NB4 (cell line): Measurements from ENCODE around the gene NCCRP1.

Experiments used
- POLR2A ChIP-seq: IDR thresholded peaks from 2 replicates; pipeline ENCODE4 v1.6.1; 2011; ENCODE audit warnings: mild to moderate bottlenecking; ENCODE audit not compliant: insufficient read length; ENCODE audit errors: extremely low read depth
- TF ChIP-seq, protein P1 (sequence below): IDR thresholded peaks from one replicate; pipeline ENCODE4 v1.5.1; 2012; ENCODE audit warnings: low read depth, low read length

DNA sequence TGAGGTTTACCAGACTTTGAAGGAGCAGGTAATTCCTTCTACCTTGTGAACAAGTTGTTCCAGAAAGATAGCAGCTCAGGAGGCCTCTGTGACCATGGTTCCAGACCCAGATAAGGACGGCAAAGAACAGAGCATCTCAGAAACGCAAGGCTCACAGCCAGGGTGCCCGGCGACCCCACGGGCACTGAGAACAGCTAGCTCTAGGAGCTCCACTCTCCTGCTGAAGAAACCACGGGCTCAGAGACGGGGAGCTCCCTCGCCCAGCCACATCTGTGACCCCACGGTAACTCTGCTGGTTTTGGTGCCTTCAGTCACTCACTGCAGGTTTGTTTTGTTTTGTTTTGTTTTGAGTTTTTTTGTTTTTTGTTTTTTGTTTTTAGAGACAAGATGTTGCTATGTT, 16.0 kb upstream of the NCCRP1 start:
- TF ChIP-seq, protein P1, sequence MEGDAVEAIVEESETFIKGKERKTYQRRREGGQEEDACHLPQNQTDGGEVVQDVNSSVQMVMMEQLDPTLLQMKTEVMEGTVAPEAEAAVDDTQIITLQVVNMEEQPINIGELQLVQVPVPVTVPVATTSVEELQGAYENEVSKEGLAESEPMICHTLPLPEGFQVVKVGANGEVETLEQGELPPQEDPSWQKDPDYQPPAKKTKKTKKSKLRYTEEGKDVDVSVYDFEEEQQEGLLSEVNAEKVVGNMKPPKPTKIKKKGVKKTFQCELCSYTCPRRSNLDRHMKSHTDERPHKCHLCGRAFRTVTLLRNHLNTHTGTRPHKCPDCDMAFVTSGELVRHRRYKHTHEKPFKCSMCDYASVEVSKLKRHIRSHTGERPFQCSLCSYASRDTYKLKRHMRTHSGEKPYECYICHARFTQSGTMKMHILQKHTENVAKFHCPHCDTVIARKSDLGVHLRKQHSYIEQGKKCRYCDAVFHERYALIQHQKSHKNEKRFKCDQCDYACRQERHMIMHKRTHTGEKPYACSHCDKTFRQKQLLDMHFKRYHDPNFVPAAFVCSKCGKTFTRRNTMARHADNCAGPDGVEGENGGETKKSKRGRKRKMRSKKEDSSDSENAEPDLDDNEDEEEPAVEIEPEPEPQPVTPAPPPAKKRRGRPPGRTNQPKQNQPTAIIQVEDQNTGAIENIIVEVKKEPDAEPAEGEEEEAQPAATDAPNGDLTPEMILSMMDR: no peak
- TF ChIP-seq POLR2A: no peak
